Measurements from ENCODE around the gene LAMB3. TPM values are rescaled to one million over a fixed set of nuclear protein-coding genes. Genes with fewer than 3 reads are reported as not detected.
A peak's percentile ranks its signal among the peaks of the same experiment; 100 is the strongest.

LAMB3 gene
- total RNA-seq, 1 experiment from 2014 or later, result 1.3 TPM

DNA sequence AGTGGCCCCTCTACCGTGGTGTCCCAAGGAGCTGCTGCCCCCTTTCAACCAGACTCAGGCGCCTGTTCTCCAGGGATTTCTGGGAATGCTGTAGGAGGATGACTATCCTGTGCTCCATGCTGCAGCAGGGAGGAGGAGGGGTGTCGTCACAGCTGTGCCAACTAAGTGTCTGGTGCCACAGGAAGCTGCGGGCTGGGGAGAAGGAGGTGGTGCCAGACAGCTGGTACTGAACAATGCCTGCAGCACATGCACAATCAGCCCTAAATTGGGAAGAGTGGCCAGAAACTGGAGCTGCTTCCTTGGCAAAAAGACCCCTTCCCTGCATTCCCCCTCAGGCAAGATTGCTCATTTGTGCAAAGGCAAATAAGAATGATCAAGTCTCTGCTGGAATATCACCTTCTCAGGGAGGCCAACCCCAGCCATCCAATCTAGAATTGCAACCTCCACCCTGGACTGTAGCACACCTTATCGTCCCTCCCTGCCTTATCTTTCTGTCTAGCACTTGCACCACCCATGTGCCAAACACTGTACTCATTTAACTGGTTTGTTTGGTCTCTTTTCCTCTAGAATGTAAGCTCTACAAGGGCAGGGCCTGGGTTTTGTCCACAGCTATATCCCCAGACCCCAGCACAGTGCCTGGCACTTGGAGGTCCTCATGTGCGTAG lies 33.3 kb downstream of the LAMB3 start:
- peak; percentile 64 for DNase-seq (ENCODE audit: low spot score)

DNA sequence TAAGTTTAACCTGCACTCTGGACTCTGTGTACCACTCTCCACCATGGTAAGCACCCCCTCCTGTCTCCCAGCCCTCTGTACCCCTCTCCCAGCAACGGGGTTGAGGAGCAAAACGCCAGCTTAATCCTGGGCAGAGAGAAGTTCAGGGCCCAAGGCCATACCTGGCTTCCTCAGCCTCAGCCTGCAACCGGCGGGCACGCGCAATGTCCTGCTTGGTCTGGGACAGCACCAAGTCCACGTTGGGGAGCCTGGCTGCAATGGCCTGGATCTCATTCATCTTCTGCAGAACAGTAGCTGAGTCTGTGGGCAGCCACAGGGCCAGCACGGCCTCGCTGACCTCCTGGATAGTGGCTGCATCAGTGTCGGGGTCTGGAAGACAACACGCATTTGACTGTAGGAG lies 33.9 kb downstream of the LAMB3 start:
- DNase-seq (ENCODE audit: low spot score), result no peak

DNA sequence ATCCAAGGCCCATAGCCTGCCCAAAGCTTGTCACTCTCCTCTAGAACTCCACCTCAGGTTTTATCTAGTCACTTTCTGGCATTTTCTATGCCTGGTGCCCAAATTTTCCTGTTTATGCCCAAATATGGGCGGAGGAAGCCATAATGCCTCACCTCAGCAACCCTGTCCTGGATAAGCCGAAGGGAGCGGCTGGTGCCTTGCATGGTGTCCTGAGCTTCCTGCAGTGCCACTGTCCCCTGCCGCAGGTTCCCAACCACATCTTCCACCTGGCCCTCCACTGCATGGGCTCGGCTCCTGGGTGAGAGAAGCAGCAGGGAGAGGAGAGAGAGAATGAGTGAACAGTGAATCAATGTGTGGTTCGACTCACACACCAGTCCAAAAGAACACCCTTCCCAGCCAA lies 34.5 kb downstream of the LAMB3 start:
- DNase-seq (ENCODE audit: low spot score), result no peak

GRCh38 chr1:209617047-209617673 lies 35.1 kb downstream of the LAMB3 start:
- no peak for DNase-seq (ENCODE audit: low spot score)

DNA sequence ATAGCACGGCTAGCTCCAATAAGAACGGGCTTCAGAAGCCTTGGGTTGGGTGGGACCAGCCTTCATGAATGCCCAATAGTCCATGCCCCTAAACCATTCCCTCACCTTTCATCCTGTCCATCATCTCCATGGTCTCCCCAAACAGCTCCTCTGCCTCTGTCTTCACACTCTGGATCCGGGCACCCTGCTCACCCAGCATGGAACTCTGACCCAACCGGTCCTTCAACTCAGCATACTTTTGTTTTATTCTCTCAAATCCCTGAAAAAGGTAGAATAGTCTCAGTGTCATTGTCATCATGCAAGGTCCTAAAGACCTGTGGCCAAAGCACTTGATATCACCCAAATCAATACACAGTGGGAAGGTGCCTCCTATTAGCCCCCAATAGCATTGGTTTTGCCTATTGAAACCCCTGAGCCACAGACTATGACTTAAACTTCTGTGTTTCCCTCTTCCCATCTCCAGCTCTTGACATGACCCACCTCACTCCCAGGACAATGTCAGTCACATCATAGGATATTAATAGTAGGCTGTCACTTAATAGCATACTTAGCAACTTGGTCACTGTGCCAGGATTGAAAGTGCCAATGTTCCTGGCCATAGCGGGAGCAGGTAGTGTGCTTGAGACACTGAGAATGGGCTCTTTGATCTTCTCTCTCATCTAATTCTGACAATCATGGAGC lies 35.7 kb downstream of the LAMB3 start:
- DNase-seq (ENCODE audit: low spot score), result no peak

DNA sequence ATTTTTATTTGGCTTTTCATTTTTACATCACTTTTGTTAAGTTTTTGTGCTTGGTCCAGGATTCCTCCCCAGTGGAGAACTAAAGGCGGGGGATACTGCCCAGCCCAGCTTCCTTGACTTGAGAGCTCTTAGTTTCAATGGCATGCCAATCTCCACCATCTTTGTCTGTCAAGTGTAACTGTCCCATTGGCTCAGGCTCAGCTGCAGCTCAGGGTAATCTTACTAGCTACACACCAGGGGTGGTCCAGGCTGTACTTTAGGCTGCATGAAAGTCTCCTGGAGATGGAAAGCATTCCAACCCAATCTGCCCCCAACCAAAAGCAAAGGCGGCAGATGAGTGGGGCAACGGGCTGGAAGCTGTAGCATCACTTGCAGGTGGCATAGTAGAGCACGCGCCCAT lies 37.3 kb downstream of the LAMB3 start:
- DNase-seq (ENCODE audit: low spot score), result no peak

DNA sequence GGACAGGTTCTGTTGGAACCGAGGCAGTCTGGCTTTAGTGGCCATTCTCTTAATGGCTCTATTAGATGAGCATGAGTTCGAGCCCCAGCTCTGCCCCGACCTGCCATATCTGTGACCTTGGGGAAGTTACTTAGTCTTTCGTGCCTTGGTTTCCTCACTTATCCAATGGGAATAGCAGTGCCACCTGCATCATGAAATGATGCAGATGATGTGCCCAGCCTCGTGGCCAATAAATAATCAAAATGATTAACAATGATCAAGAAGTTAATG lies 38.1 kb downstream of the LAMB3 start:
- DNase-seq (ENCODE audit: low spot score), result no peak

DNA sequence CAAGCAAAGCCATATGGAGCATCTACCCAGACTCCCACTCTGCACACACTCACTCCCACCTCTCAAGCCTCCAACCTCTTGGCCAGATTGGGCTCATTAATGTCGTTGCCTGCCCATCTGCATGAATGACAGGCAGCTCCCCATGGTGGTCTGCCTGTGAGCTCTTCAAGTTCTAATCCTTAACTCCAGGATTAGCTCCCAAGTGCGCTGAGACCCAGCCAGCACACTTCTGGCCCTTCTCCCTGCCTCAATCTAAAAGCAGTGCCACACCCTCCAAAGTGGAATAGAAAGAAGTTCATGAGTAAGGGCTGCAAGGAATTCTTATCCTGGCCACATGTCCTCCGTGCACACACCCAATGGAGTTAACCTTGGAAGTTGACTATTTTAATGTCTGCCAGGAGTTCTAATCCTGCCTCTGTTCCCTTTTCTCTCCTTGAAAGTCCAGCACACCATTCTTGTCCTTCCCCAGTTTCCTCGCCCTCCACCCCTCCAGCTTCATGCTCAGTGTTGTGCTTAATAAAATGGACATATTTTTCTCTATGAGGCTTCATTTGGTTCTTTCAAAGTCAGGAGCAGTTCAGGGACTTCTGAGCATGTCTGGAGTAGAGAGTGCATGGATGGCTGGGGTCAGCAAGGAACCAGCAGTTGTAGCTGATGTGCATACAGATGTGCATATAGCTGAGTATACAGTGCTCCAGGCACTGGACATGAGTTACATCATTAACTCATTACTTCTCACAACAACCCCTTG lies 38.6 kb downstream of the LAMB3 start:
- no peak for DNase-seq (ENCODE audit: low spot score)

GRCh38 chr1:209612646-209613399 lies 39.4 kb downstream of the LAMB3 start:
- no peak for DNase-seq (ENCODE audit: low spot score)

DNA sequence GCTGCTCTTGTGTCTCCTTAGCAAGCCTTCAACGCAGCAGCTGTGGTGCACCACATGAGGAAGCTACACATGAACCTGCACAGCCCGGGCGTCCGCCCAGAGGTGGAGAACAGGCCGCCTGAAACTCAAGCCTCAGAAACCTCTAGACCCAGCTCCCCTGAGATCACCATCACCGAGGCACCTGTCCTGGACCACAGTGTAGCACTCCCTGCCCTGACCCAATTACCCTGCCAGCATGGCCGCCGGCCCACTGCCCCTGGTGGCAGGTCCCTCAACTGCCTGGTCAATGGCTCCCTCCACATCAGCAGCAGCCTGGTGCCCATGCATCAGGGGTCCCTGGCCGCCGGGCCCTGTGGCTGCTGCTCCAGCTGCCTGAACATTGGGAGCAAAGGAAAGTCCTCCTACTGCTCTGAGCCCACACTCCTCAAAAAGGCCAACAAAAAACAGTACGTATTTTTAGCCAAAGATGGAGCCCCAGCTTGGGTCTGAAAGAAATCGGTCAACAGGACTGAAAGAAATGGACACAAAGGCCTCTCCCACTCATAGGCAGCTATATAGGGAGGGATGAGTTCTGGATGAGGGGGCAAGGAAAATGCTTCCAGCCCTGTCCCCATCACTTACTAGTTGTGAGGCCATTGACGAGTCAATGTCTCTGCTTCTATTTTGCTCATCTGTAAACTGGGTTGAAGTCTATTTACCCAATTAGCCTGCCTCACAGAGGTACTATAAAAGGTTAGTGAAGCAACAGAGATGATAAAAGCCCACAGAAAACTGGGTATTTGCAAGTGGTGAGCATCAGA lies 40.3 kb downstream of the LAMB3 start:
- DNase-seq (ENCODE audit: low spot score), result no peak

DNA sequence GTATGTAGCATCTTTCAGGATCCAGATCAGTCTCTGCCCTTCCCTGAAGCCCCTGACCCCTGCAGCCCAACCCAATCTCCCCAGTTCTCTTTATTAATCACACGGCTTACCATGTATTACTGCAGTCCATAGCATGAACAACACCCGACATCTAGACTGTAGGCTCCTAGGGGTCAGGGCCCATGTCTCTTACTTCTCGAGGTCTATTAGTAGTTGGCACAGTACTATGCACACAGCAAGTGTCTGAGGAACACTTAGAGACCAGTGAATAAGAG lies 41.7 kb downstream of the LAMB3 start:
- no peak for DNase-seq (ENCODE audit: low spot score)

- DNase-seq (ENCODE audit: low spot score), result no peak
These were observed 42.2 kb downstream of the LAMB3 start for GRCh38 chr1:209609791-209610630.

DNA sequence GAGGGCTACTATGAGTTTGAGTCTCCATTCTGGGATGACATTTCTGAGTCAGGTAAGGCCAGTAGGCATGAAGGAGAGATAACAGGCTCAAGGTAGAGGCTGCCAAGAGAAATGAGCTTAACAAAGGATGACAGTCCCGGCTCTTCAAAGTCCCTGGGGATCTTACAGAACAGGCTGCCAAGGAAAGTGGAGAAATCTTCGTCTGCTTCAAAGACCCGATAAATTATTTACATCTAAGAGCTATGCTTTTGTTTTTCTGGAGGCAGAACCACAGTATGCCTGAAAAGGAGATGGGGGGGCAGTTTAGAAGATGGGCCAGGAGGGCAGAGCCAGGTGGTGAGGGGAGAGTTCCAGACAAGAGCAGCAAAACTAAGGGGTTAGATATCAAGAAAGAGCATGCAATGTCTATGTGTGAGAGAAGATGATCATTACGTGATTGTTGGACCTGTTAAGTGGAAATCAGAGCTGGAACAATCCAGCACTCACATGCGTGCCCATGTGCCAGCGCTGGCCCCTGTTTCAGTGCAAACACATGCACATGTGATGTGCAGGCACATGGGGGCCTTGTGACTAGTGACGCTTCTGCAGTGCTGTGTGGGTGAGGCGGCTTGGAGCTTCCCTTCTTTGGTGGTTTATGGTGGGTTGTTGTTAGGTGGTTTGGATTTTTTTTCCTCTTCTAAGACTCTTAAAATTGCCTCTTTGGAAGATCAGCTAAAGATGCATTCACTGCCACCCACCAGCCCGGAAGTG lies 43.0 kb downstream of the LAMB3 start:
- no peak for DNase-seq (ENCODE audit: low spot score)

DNA sequence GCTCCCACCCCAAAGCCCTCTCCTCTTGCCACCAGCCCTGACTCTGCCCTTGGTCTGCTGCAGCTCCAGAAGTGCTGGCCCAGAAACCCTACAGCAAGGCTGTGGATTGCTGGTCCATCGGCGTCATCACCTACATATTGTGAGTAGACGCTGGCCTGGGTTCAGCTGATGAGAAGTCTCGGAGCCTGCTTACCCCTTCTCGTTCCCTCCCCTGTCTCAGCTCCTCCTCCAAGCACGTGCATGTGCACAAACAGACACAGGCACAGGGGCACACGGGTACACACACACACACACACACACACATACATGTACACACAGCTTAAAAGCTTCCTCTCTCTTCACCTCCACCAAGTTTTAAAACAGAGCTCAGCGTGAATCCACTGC lies 44.4 kb downstream of the LAMB3 start:
- no peak for DNase-seq (ENCODE audit: low spot score)

DNA sequence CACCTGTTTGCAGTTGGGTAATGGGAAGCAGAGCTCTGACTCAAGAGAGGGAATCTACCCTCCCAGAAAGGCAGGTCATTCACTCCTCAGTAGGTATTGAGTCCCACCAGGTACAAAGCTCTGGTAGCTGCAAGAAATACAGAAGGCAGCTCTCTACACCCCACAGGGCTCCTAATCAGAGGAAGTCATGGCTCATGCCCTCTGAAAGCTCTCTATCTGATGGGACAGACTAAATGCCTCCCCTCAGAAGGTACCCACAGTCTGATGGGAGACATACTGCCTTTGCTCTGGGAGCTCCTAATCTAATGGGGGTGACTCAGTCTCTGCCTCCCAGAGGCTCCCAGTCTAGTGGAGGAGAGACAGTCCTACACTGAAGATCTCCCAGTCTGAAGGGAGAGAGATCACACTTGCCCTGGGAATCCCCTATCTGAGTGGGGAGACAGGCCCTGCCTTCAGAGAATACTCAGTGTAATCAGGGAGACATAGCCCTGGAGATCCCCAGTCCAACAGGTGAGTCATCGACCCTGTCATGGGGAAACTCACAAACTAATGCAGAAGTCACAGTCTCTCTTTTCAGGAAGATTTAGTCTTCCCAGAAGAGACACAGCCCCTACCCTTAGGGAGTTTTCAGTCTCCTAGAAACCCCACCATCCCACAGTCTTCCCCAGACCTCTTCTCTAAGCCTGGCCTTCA lies 45.0 kb downstream of the LAMB3 start:
- no peak for DNase-seq (ENCODE audit: low spot score)

DNA sequence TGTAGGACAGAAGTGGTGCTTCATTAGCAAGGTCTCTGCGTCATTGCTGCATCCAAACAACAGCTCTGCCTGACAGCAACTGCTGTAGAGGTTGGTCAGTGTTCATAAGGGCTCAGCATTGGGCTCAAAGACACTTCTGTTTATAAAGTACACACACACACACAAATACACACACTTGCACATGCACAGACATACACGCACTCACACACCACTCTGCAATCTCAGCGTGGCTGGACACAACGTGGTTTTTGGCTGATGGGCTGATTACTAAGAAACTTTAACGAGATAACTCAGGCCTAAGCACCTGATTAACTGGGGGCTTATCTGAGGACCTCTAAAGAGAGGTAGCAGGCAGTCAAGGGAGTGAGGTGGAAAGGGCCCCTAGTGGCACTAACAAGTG lies 48.3 kb downstream of the LAMB3 start:
- DNase-seq (ENCODE audit: low spot score), result no peak

- peak; percentile 41 for DNase-seq (ENCODE audit: low spot score)
These were observed 50.2 kb downstream of the LAMB3 start for GRCh38 chr1:209601809-209602657.

DNA sequence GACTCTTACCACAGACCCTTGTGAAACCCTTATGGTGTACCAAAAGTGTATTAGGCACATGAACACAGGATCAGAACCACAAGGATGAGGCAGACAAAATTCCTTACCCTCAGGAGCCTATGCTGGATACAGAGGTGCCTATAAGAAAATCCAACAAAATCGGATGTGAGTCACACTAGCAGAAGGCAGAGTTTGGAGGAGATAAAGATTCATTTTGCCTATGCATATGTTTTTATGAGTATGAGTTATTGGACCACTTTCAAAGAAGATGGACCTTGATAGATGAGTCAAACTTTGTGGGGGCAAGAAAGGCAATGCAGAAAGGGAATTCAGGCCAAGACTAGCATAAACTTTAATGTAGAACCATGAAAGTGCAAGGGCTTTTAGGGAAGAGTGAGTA lies 51.7 kb downstream of the LAMB3 start:
- DNase-seq (ENCODE audit: low spot score), result no peak

Data from H4 (cell line).